Upper lobe of right lung (tissue), 1 donor: ENCODE results near the gene STARD9. TPM values are rescaled to one million over a fixed set of nuclear protein-coding genes. Genes with fewer than 3 reads are reported as not detected.

Source experiments
- total RNA-seq: library from RNA; stranded (reverse); fragmentation: NEBNext Ultra II Directional; extraction: Animal tissue kit (Norgen Biotek cat#: 25700); gene quantifications from one replicate; pipeline ENCODE4 v1.2.1, GENCODE V29; 2021
- donor health status: DM: no; HTN: yes; CAD: no; lungs with severe emphysema.

Gene STARD9
- total RNA-seq, 1 donor from 2014 or later: 15.4 TPM

Other genes starting within 250 kb of the STARD9 start
- 45.4 TPM for gene CAPN3, start 216.1 kb upstream of the STARD9 start, total RNA-seq
- gene ZNF106, start 84.5 kb upstream of the STARD9 start, total RNA-seq: 118 TPM
- 81.9 TPM for gene SNAP23, start 80.0 kb upstream of the STARD9 start, total RNA-seq
- gene LRRC57, start 26.8 kb upstream of the STARD9 start, total RNA-seq: 25.9 TPM
- 17.1 TPM for gene HAUS2, start 26.8 kb upstream of the STARD9 start, total RNA-seq
- gene CDAN1, start 161.5 kb downstream of the STARD9 start, total RNA-seq: 13.5 TPM